Hepatocyte (in vitro differentiated cells): ENCODE measurements around the gene TYW3. TPM values are rescaled to one million over a fixed set of nuclear protein-coding genes. Genes with fewer than 3 reads are reported as not detected.

ENCODE experiments used
- DNase-seq: peaks from one replicate; pipeline ENCODE4 v3.0.0-alpha.2; 2016; ENCODE audit warnings: low spot score
- H2AFZ ChIP-seq: fragments of 200-600 bp; sonication (generic); 2 replicates; pipeline ENCODE4 v1.6.0; 2016; ENCODE audit warnings: antibody characterized with exemption, mild to moderate bottlenecking
- H3K27ac ChIP-seq: fragments of 200-600 bp; sonication (generic); 2 replicates; pipeline ENCODE4 v1.5.1; 2016; ENCODE audit warnings: mild to moderate bottlenecking
- H3K27me3 ChIP-seq: fragments of 200-600 bp; sonication (generic); 2 replicates; pipeline ENCODE4 v1.6.1; 2016
- H3K36me3 ChIP-seq: fragments of 200-600 bp; sonication (generic); replicated peaks from 2 replicates; pipeline ENCODE4 v1.5.1; 2016; ENCODE audit warnings: low read depth; ENCODE audit not compliant: insufficient read depth
- H3K4me1 ChIP-seq: fragments of 200-600 bp; sonication (generic); 2 replicates; pipeline ENCODE4 v1.5.1; 2016; ENCODE audit warnings: mild to moderate bottlenecking, moderate library complexity; ENCODE audit not compliant: insufficient read depth
- H3K4me2 ChIP-seq: fragments of 200-600 bp; sonication (generic); 2 replicates; pipeline ENCODE4 v1.6.0; 2016
- H3K4me3 ChIP-seq: fragments of 200-600 bp; sonication (generic); 2 replicates; pipeline ENCODE4 v1.5.1; 2016; ENCODE audit warnings: mild to moderate bottlenecking
- H3K79me2 ChIP-seq: fragments of 200-600 bp; sonication (generic); 2 replicates; pipeline ENCODE4 v1.6.0; 2017; ENCODE audit warnings: mild to moderate bottlenecking
- H3K9me2 ChIP-seq: fragments of 200-600 bp; sonication (generic); replicated peaks from 2 replicates; pipeline ENCODE4 v1.6.0; 2017; ENCODE audit warnings: mild to moderate bottlenecking; ENCODE audit not compliant: insufficient read depth
- H3K9me3 ChIP-seq: fragments of 200-600 bp; sonication (generic); 2 replicates; pipeline ENCODE4 v1.5.1; 2016; ENCODE audit warnings: low read depth, mild to moderate bottlenecking
- H4K20me1 ChIP-seq: fragments of 200-600 bp; sonication (generic); 2 replicates; pipeline ENCODE4 v1.6.0; 2016; ENCODE audit warnings: mild to moderate bottlenecking; ENCODE audit not compliant: insufficient read depth, poor library complexity, severe bottlenecking
- EZH2 ChIP-seq: fragments of 200-600 bp; sonication (generic); IDR thresholded peaks from 2 replicates; pipeline ENCODE4 v1.6.1; 2016; ENCODE audit warnings: antibody characterized with exemption, mild to moderate bottlenecking, borderline replicate concordance
- EZH2phosphoT487 ChIP-seq: fragments of 200-600 bp; sonication (generic); IDR thresholded peaks from one replicate; pipeline ENCODE4 v1.6.1; 2018; ENCODE audit warnings: antibody characterized with exemption, mild to moderate bottlenecking, low read depth, moderate library complexity; ENCODE audit not compliant: unreplicated experiment, severe bottlenecking
- WGBS: methylation state at CpG from one replicate; pipeline ENCODE4 v1.1.6; 2016; ENCODE audit warnings: low lambda C conversion rate; ENCODE audit errors: missing lambda C conversion rate; 5-methylcytosine and 5-hydroxymethylcytosine counted together
- polyA plus RNA-seq: library from polyadenylated mRNA; unstranded; fragments of >200 nt; fragmentation: Nextera tagmentation; extraction: Ambion mirVana; gene quantifications from 2 replicates; pipeline ENCODE4 v1.2.1, GENCODE V29; 2016
- total RNA-seq: library from RNA; depleted of rRNA; stranded (reverse); fragments of >200 nt; gene quantifications from 2 replicates; pipeline ENCODE4 v1.2.3, GENCODE V29; 2014
- TF ChIP-seq, protein P1 (sequence below): fragments of 200-600 bp; sonication (generic); IDR thresholded peaks from 2 replicates; pipeline ENCODE4 v1.5.1; 2016; ENCODE audit warnings: antibody characterized with exemption, mild to moderate bottlenecking; ENCODE audit not compliant: poor library complexity

The TYW3 gene
- total and polyA plus RNA-seq, 2 experiments from 2014 or later = 0.33 to 0.42 TPM

DNA sequence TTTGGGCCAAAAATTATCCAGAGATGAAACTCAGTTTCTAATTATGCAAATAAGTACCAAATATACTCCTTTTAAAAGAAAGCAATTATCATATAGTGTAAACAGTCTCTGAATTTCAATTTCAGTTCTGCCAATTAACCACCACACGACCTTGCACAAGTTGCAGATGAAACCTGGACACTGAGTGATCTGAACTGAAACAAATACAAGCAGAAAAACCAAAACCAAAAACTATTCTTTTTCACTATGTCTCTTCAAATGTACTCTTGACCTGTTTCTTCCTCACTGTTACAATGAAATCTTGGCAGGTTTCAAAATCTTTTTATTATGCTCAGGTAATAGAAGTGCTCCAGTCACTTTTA is 79.2 kb downstream of the TYW3 start:
- Histone ChIP-seq H4K20me1 (no peaks in the 10 kb centered on the region), H3K4me3 (no peak overlapping the region), H3K79me2 (no peaks in the 10 kb centered on the region), H3K9me2 (no peaks in the 10 kb centered on the region), H3K4me1 (no peaks in the 10 kb centered on the region), H3K27me3 (no peaks in the 10 kb centered on the region), H3K9me3 (no peaks in the 10 kb centered on the region), H3K36me3 (no peaks in the 10 kb centered on the region), H3K27ac (no peak overlapping the region), H2AFZ (no peak overlapping the region), H3K4me2 (peak overlapping the region; percentile 11)
- no peak for DNase-seq
- TF ChIP-seq, protein P1, sequence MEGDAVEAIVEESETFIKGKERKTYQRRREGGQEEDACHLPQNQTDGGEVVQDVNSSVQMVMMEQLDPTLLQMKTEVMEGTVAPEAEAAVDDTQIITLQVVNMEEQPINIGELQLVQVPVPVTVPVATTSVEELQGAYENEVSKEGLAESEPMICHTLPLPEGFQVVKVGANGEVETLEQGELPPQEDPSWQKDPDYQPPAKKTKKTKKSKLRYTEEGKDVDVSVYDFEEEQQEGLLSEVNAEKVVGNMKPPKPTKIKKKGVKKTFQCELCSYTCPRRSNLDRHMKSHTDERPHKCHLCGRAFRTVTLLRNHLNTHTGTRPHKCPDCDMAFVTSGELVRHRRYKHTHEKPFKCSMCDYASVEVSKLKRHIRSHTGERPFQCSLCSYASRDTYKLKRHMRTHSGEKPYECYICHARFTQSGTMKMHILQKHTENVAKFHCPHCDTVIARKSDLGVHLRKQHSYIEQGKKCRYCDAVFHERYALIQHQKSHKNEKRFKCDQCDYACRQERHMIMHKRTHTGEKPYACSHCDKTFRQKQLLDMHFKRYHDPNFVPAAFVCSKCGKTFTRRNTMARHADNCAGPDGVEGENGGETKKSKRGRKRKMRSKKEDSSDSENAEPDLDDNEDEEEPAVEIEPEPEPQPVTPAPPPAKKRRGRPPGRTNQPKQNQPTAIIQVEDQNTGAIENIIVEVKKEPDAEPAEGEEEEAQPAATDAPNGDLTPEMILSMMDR = no peak
- TF ChIP-seq EZH2 = no peak
- TF ChIP-seq EZH2phosphoT487 = no peak
- 79% methylated on average over 1 of the region's 1 CpG for WGBS

Other genes with a start within 250 kb of the TYW3 start
- not detected in 2 replicates for gene LRRC53, start 220.5 kb upstream of the TYW3 start, total RNA-seq
- gene LRRC53, start 220.5 kb upstream of the TYW3 start, polyA plus RNA-seq = not detected in 2 replicates
- 0.12 and 0.47 TPM in 2 replicates for gene ERICH3, start 59.4 kb upstream of the TYW3 start, total RNA-seq
- gene ERICH3, start 59.4 kb upstream of the TYW3 start, polyA plus RNA-seq = 0.34 TPM in 1 of 2 replicates, not detected in the other
- 3.4 and 3.5 TPM in 2 replicates for gene CRYZ, start 102 bp upstream of the TYW3 start, total RNA-seq
- gene CRYZ, start 102 bp upstream of the TYW3 start, polyA plus RNA-seq = 1.8 and 3.8 TPM in 2 replicates